ENCODE measurements around the gene CPT1B.

CPT1B gene

GRCh38 chr22:50564289-50564688, 13.9 kb downstream of the CPT1B start:
- Histone ChIP-seq H3K4me1 (ENCODE audit: insufficient read depth, poor library complexity, severe bottlenecking) (no peaks in the 10 kb centered on the region), H3K36me3 (ENCODE audit: low read depth) (no peaks in the 10 kb centered on the region; the same call in 1 of the 2 replicates), H3K27ac (ENCODE audit: poor library complexity, severe bottlenecking) (no peak overlapping the region), H3K27me3 (ENCODE audit: insufficient read depth, poor library complexity, severe bottlenecking) (no peaks in the 10 kb centered on the region), H3K9me3 (ENCODE audit: severe bottlenecking) (no peaks in the 10 kb centered on the region), H3K4me3 (ENCODE audit: severe bottlenecking) (no peak overlapping the region)
- TF ChIP-seq CTCF (IDR thresholded peaks at IDR 0.05; ENCODE audit: poor library complexity, severe bottlenecking), result no peak
- DNase-seq (ENCODE audit: low spot score) (no peak), ATAC-seq (ENCODE audit: low read depth) (no peak)

GRCh38 chr22:50563413-50564160, 14.6 kb downstream of the CPT1B start:
- H3K4me1 ChIP-seq (ENCODE audit: insufficient read depth, poor library complexity, severe bottlenecking), result no peaks in the 10 kb centered on the region
- DNase-seq (ENCODE audit: low spot score) (no peak), ATAC-seq (ENCODE audit: low read depth) (peak; percentile 15; the same call in 2 of the 3 replicates)
- H3K36me3 ChIP-seq (ENCODE audit: low read depth), result no peaks in the 10 kb centered on the region
- no peak for TF ChIP-seq CTCF (IDR thresholded peaks at IDR 0.05; ENCODE audit: poor library complexity, severe bottlenecking)
- H3K27me3 ChIP-seq (ENCODE audit: insufficient read depth, poor library complexity, severe bottlenecking), result no peaks in the 10 kb centered on the region
- no peak overlapping the region for H3K27ac ChIP-seq (ENCODE audit: poor library complexity, severe bottlenecking)
- no peaks in the 10 kb centered on the region for H3K9me3 ChIP-seq (ENCODE audit: severe bottlenecking)
- H3K4me3 ChIP-seq (ENCODE audit: severe bottlenecking), result peak overlapping the region; percentile 39

- ATAC-seq (ENCODE audit: low read depth), result peak; percentile 94
- H3K27me3 ChIP-seq (ENCODE audit: insufficient read depth, poor library complexity, severe bottlenecking), result no peaks in the 10 kb centered on the region
- no peaks in the 10 kb centered on the region for H3K36me3 ChIP-seq (ENCODE audit: low read depth)
- peak; percentile 98 for DNase-seq (ENCODE audit: low spot score)
- no peaks in the 10 kb centered on the region for H3K9me3 ChIP-seq (ENCODE audit: severe bottlenecking)
- no peak within 1 kb of the TSS for H3K27ac ChIP-seq (ENCODE audit: poor library complexity, severe bottlenecking)
- no peaks in the 10 kb centered on the region for H3K4me1 ChIP-seq (ENCODE audit: insufficient read depth, poor library complexity, severe bottlenecking)
- H3K4me3 ChIP-seq (ENCODE audit: severe bottlenecking), result peak within 1 kb of the TSS; percentile 39
- TF ChIP-seq CTCF (IDR thresholded peaks at IDR 0.05; ENCODE audit: poor library complexity, severe bottlenecking), result peak; percentile 86
These were observed 15.5 kb downstream of the CPT1B start, which contains the start of gene SYCE3 for GRCh38 chr22:50562523-50563412. Gene SYCE3, minus strand, starts transcription at chr22:50562919. Its CDS starts 6,514 bp downstream, at chr22:50556405.

GRCh38 chr22:50561401-50562358, 16.5 kb downstream of the CPT1B start:
- no peak overlapping the region for H3K27ac ChIP-seq (ENCODE audit: poor library complexity, severe bottlenecking)
- no peak overlapping the region for H3K4me3 ChIP-seq (ENCODE audit: severe bottlenecking)
- no peak for TF ChIP-seq CTCF (IDR thresholded peaks at IDR 0.05; ENCODE audit: poor library complexity, severe bottlenecking)
- no peaks in the 10 kb centered on the region for H3K9me3 ChIP-seq (ENCODE audit: severe bottlenecking)
- no peak for ATAC-seq (ENCODE audit: low read depth)
- no peaks in the 10 kb centered on the region for H3K27me3 ChIP-seq (ENCODE audit: insufficient read depth, poor library complexity, severe bottlenecking)
- no peak for DNase-seq (ENCODE audit: low spot score)
- H3K36me3 ChIP-seq (ENCODE audit: low read depth), result no peaks in the 10 kb centered on the region
- no peaks in the 10 kb centered on the region for H3K4me1 ChIP-seq (ENCODE audit: insufficient read depth, poor library complexity, severe bottlenecking)

Data from RWPE2 (cell line).